Peyer's patch (tissue), 4 donors: ENCODE measurements around the gene LRIG2.

ENCODE experiments used
- POLR2A ChIP-seq, 2 donors: fragments of 450-650 bp; IDR thresholded peaks; one replicate each; pipeline ENCODE4 v1.5.1; 2017; ENCODE audit warnings: antibody characterized with exemption in 2 of 2, mild to moderate bottlenecking in 2 of 2, moderate library complexity in 2 of 2
- TF ChIP-seq, protein P1 (sequence below), 6 experiments: fragments of 450-650 bp in 4 of 6; fragments of 200-600 bp in 2 of 6; sonication (generic) in 1 of 6; IDR thresholded peaks; one replicate each; pipeline ENCODE4 v1.5.1; 2017 to 2019; ENCODE audit warnings: antibody characterized with exemption in 6 of 6, mild to moderate bottlenecking in 3 of 6, moderate library complexity in 1 of 6

DNA sequence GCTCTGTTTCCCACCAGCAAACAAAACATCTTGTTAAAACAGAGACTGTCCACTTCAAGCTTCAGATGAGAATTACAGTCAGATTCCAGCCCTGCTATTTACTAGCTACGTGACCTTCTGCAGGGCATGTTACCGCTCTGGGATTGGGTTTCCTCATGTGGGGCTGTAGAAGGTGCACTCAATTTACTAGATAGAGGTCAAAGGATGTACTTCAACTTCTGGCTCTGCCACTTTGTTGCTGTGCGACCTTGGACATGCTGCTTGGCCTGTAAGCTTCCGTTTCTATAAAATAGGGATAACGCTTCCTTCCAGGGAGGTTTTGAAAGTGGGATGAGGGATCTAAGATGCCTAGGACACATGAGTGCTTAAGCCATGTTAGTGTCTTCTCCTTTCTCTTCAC is 46.0 kb upstream of the LRIG2 start:
- TF ChIP-seq, protein P1, sequence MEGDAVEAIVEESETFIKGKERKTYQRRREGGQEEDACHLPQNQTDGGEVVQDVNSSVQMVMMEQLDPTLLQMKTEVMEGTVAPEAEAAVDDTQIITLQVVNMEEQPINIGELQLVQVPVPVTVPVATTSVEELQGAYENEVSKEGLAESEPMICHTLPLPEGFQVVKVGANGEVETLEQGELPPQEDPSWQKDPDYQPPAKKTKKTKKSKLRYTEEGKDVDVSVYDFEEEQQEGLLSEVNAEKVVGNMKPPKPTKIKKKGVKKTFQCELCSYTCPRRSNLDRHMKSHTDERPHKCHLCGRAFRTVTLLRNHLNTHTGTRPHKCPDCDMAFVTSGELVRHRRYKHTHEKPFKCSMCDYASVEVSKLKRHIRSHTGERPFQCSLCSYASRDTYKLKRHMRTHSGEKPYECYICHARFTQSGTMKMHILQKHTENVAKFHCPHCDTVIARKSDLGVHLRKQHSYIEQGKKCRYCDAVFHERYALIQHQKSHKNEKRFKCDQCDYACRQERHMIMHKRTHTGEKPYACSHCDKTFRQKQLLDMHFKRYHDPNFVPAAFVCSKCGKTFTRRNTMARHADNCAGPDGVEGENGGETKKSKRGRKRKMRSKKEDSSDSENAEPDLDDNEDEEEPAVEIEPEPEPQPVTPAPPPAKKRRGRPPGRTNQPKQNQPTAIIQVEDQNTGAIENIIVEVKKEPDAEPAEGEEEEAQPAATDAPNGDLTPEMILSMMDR (IDR thresholded peaks at IDR 0.05): no peak
- TF ChIP-seq POLR2A (IDR thresholded peaks at IDR 0.05): no peak
